Mesothelial cell of epicardium (in vitro differentiated cells): ENCODE measurements around the gene RBFOX1. TPM values are rescaled to one million over a fixed set of nuclear protein-coding genes. Genes with fewer than 3 reads are reported as not detected.
A peak's percentile ranks its signal among the peaks of the same experiment; 100 is the strongest.

Experiments
- DNase-seq, 2 experiments: peaks; one replicate each; pipeline ENCODE4 v3.0.0; 2021; ENCODE audit warnings: low spot score in 2 of 2; ENCODE audit not compliant: unreplicated experiment in 2 of 2
- H3K27ac Mint-ChIP-seq: 2 replicates; pipeline ENCODE4 v1.8.0; 2021; ENCODE audit warnings: mixed read lengths
- H3K27me3 Mint-ChIP-seq: 2 replicates; pipeline ENCODE4 v1.8.0; 2021; ENCODE audit warnings: low read depth, mixed read lengths
- H3K36me3 Mint-ChIP-seq: 2 replicates; pipeline ENCODE4 v1.8.0; 2021; ENCODE audit warnings: mixed read lengths
- H3K4me1 Mint-ChIP-seq: 2 replicates; pipeline ENCODE4 v1.8.0; 2021; ENCODE audit warnings: mixed read lengths
- H3K4me3 Mint-ChIP-seq: 2 replicates; pipeline ENCODE4 v1.8.0; 2021; ENCODE audit warnings: mild to moderate bottlenecking, moderate library complexity, mixed read lengths
- H3K9me3 Mint-ChIP-seq: 2 replicates; pipeline ENCODE4 v1.8.0; 2021; ENCODE audit warnings: mixed read lengths
- total RNA-seq: library from RNA; stranded (reverse); gene quantifications from 3 replicates; pipeline ENCODE4 v1.2.1, GENCODE V29; 2021
- TF ChIP-seq, protein P1 (sequence below): fragments of 200-600 bp; sonication (generic); IDR thresholded peaks from one replicate; pipeline ENCODE4 v1.5.0; 2021; ENCODE audit warnings: antibody characterized with exemption; ENCODE audit not compliant: unreplicated experiment

RBFOX1 gene
- total RNA-seq, 1 donor from 2014 or later: 0.67 TPM

DNA sequence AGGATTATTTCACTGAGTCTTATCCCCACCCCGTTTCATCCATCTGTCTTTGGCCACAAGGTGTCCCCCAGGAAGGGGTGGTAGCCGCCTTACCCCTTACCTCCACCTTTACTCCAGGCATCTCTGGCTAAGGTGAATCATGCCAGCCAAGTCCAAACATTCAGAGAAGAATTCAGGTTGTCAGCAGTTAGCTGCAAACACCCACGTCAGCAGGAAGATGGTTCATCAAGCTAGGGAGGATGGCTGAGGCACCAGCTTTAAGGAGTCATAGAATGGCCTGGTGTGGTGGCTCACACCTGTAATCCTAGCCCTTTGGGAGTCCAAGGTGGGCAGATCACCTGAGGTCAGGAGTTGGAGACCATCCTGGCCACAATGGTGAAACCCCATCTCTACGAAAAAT, 61.0 kb downstream of the RBFOX1 start:
- H3K4me3 Mint-ChIP-seq: no peak overlapping the region
- H3K36me3 Mint-ChIP-seq: no peaks in the 10 kb centered on the region
- peaks cover 4% of the 10 kb centered on the region for H3K9me3 Mint-ChIP-seq
- H3K27me3 Mint-ChIP-seq: peaks cover 6% of the 10 kb centered on the region
- TF ChIP-seq, protein P1, sequence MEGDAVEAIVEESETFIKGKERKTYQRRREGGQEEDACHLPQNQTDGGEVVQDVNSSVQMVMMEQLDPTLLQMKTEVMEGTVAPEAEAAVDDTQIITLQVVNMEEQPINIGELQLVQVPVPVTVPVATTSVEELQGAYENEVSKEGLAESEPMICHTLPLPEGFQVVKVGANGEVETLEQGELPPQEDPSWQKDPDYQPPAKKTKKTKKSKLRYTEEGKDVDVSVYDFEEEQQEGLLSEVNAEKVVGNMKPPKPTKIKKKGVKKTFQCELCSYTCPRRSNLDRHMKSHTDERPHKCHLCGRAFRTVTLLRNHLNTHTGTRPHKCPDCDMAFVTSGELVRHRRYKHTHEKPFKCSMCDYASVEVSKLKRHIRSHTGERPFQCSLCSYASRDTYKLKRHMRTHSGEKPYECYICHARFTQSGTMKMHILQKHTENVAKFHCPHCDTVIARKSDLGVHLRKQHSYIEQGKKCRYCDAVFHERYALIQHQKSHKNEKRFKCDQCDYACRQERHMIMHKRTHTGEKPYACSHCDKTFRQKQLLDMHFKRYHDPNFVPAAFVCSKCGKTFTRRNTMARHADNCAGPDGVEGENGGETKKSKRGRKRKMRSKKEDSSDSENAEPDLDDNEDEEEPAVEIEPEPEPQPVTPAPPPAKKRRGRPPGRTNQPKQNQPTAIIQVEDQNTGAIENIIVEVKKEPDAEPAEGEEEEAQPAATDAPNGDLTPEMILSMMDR: no peak
- no peak overlapping the region for H3K27ac Mint-ChIP-seq
- no peak for DNase-seq
- peaks cover 8% of the 10 kb centered on the region for H3K4me1 Mint-ChIP-seq

DNA sequence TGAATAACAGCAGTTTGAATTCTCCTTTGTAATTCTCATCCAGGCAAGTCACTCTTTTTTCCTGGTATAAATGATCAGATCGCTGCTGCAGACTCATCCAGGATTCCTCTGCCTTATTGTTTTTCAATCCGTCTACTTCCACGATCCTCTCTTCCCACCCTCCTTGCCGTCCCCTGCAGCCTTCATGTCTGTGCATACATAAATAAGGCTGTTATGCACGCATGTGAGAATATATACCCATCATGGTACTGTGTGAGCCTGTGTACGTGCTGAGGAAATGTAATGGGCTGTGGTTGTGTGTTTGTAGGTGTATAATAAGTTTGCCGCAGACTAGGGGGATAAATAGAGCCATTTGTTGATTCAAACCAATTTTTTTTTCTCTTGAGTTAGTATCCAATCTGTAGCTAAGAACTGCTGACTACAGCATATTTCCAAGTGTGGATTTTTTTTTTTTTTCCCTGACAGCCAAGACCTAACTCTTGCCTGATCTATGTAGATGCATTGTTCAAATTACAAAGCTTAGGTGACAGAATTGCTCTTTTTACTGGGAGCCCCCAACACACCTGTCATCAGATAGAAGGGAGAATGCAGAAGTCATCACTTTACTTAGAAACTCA, 62.2 kb downstream of the RBFOX1 start:
- H3K27ac Mint-ChIP-seq: peak overlapping the region; percentile 2
- H3K9me3 Mint-ChIP-seq: peaks cover 1% of the 10 kb centered on the region
- DNase-seq: no peak
- TF ChIP-seq, protein P1: no peak
- peaks cover 8% of the 10 kb centered on the region for H3K4me1 Mint-ChIP-seq
- H3K27me3 Mint-ChIP-seq: peaks cover 6% of the 10 kb centered on the region
- no peaks in the 10 kb centered on the region for H3K36me3 Mint-ChIP-seq
- no peak overlapping the region for H3K4me3 Mint-ChIP-seq

DNA sequence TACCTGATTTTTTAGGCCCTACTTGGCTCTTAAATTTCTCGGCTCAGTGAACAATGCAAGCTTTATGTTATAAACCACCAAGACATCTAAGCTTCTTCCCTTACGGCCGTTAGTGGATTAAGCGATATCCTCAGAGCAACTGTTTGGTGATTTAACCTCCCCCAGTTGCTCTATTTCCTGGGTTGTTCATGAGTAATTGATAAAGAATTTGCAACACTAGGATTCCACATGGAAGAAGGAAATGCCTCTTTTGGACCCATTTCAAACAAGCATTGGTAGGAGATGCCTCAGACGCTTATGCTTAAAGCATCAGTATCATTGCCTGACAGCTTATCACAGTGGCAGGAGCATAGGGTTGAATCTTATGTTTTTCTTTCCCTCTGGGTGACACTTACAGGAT, 65.3 kb downstream of the RBFOX1 start:
- Mint-ChIP-seq H3K4me1 (peaks cover 8% of the 10 kb centered on the region), H3K27ac (no peak overlapping the region), H3K9me3 (no peaks in the 10 kb centered on the region), H3K36me3 (no peaks in the 10 kb centered on the region), H3K4me3 (no peak overlapping the region), H3K27me3 (peaks cover 6% of the 10 kb centered on the region)
- DNase-seq: no peak
- TF ChIP-seq, protein P1: no peak

DNA sequence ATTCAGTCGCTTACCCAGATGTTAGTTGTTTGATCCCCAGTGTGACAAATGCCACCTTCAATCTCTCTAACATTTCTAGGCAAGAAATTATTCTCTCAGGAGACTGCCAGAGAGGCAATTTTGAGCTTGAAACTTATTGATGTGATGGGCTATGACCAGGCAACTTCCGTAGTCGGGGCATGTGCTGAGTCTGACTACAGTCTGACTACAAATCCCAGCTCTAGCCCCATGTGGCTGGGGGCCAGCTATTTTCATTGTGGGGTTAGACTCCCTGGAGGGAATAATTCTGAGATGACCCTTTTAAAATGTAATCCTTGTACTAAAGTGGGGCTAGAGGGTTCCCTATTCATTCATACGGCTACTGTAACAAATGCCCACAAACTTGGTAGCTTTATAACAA, 65.9 kb downstream of the RBFOX1 start:
- H3K9me3 Mint-ChIP-seq: no peaks in the 10 kb centered on the region
- no peak overlapping the region for H3K4me3 Mint-ChIP-seq
- no peak overlapping the region for H3K27ac Mint-ChIP-seq
- peaks cover 8% of the 10 kb centered on the region for H3K4me1 Mint-ChIP-seq
- DNase-seq: no peak
- H3K36me3 Mint-ChIP-seq: no peaks in the 10 kb centered on the region
- peaks cover 6% of the 10 kb centered on the region for H3K27me3 Mint-ChIP-seq
- TF ChIP-seq, protein P1: no peak

DNA sequence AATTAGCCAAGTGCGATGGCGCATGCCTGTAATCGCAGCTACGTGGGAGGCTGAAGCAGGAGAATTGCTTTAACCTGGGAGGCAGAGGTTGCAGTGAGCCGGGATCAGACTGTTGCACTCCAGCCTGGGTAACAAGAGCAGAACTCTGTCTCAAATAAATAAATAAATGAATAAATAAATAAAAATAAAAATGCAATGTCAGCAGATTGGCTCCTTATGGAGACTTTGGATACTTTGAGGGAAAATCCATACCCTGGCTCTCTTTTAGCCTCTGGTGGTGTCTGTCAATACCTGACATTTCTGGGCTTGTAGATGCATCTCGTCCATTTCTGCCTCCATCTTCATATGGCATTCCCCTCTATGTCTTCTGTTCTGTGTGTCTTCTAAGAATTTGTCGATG, 66.7 kb downstream of the RBFOX1 start:
- Mint-ChIP-seq H3K4me3 (no peak overlapping the region), H3K27ac (no peak overlapping the region), H3K27me3 (peaks cover 6% of the 10 kb centered on the region), H3K9me3 (no peaks in the 10 kb centered on the region), H3K36me3 (no peaks in the 10 kb centered on the region), H3K4me1 (peaks cover 8% of the 10 kb centered on the region)
- no peak for DNase-seq
- TF ChIP-seq, protein P1: no peak
